Measurements from ENCODE around the gene OPN3.

Gene OPN3

GRCh38 chr1:241640149-241640866, at the start of gene OPN3, which contains the start of gene CHML (continued):
- TF ChIP-seq ZNF302 (tag by site-specific recombination; IDR thresholded peaks at IDR 0.05; ENCODE audit: low read depth), result no peak
- TF ChIP-seq SCRT1 (tag by site-specific recombination; IDR thresholded peaks at IDR 0.05; ENCODE audit: borderline replicate concordance), result no peak
- no peak for TF ChIP-seq ZNF362 (tag by site-specific recombination; IDR thresholded peaks at IDR 0.05)
- no peak for TF ChIP-seq ZNF146 (tag by site-specific recombination; IDR thresholded peaks at IDR 0.05)
- TF ChIP-seq ZEB2 (tag by site-specific recombination; IDR thresholded peaks at IDR 0.05), result peak; percentile 78
- no peak for TF ChIP-seq ZNF768 (tag by site-specific recombination; IDR thresholded peaks at IDR 0.05)
- TF ChIP-seq ZNF791 (tag by site-specific recombination; IDR thresholded peaks at IDR 0.05), result no peak
- peak; percentile 60 for TF ChIP-seq ZXDB (tag by site-specific recombination; IDR thresholded peaks at IDR 0.05)
- TF ChIP-seq AEBP2 (tag by site-specific recombination; IDR thresholded peaks at IDR 0.05; ENCODE audit: borderline replicate concordance), result no peak
- no peak for TF ChIP-seq ZNF48 (tag by site-specific recombination; IDR thresholded peaks at IDR 0.05)
- no peak for TF ChIP-seq ZNF112 (tag by site-specific recombination; IDR thresholded peaks at IDR 0.05)
- TF ChIP-seq YY1 (tag by site-specific recombination; IDR thresholded peaks at IDR 0.05), result no peak; the same call in 1 of the 2 replicates
- no peak for TF ChIP-seq ZBTB10 (tag by site-specific recombination; IDR thresholded peaks at IDR 0.05)
- TF ChIP-seq ZNF37A (tag by site-specific recombination; IDR thresholded peaks at IDR 0.05), result peak; percentile 38; the same call in 1 of the 2 replicates
- TF ChIP-seq ZNF16 (tag by site-specific recombination; IDR thresholded peaks at IDR 0.05; ENCODE audit: low read depth), result no peak
- peak; percentile 75 for TF ChIP-seq PATZ1 (tag by site-specific recombination; IDR thresholded peaks at IDR 0.05)
- TF ChIP-seq MEIS1 (CRISPR knock-in tag; IDR thresholded peaks at IDR 0.05; ENCODE audit: borderline replicate concordance), result no peak
- TF ChIP-seq ZNF394 (tag by site-specific recombination; IDR thresholded peaks at IDR 0.05; ENCODE audit: borderline replicate concordance), result peak; percentile 46; the same call in 1 of the 2 replicates
- no peak for TF ChIP-seq ZNF223 (tag by site-specific recombination; IDR thresholded peaks at IDR 0.05)
- 0 out of 2 replicates have a peak, but pooled peaks have one; percentile 11 for TF ChIP-seq ZNF596 (tag by site-specific recombination; IDR thresholded peaks at IDR 0.05)
- TF ChIP-seq ZNF341 (tag by site-specific recombination; IDR thresholded peaks at IDR 0.05; ENCODE audit: low read depth), result no peak
- TF ChIP-seq IKZF3 (tag by site-specific recombination; IDR thresholded peaks at IDR 0.05), result no peak
- TF ChIP-seq SP2 (tag by site-specific recombination; IDR thresholded peaks at IDR 0.05), result peak; percentile 57
- peak; percentile 11 for TF ChIP-seq ZNF184 (tag by site-specific recombination; IDR thresholded peaks at IDR 0.05)
- no peak for TF ChIP-seq GLI4 (tag by site-specific recombination; IDR thresholded peaks at IDR 0.05)
- TF ChIP-seq ZBTB6 (tag by site-specific recombination; IDR thresholded peaks at IDR 0.05), result no peak
- TF ChIP-seq ZNF692 (tag by site-specific recombination; IDR thresholded peaks at IDR 0.05), result 0 out of 2 replicates have a peak, but pooled peaks have one; percentile 65
- TF ChIP-seq ZNF423 (tag by site-specific recombination; IDR thresholded peaks at IDR 0.05), result no peak; the same call in 1 of the 2 replicates
- no peak for TF ChIP-seq ZNF202 (tag by site-specific recombination; IDR thresholded peaks at IDR 0.05; ENCODE audit: borderline replicate concordance)
- TF ChIP-seq ZNF239 (tag by site-specific recombination; IDR thresholded peaks at IDR 0.05), result peak; percentile 61; the same call in 1 of the 2 replicates
- peak; percentile 67 for TF ChIP-seq SP7 (tag by site-specific recombination; IDR thresholded peaks at IDR 0.05)

All from HEK293 (cell line).